ENCODE results near the gene RPL34.

DNA sequence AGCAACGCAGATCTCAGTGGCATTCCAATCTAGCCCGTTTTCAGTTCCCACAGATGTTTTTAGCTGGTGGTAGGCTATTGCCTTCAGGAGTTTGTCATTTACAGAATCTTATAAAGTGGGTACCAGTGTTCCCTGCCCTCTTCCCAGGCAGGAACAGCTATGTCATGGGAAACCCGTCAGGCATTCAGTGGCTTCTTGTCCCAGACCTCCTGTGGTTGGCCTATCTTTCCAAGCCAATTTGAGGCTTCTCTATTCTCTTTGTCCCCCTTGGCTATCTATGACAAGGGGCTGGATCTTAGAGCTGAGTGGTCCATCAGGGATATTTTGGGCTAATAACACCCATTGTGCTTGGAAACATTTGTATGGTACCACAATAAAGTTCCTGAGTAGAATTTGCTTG lies 33.6 kb upstream of the RPL34 start:
- TF ChIP-seq EZH2 (IDR thresholded peaks at IDR 0.05; ENCODE audit: borderline replicate concordance, low read length): no peak
- TF ChIP-seq, protein P1, sequence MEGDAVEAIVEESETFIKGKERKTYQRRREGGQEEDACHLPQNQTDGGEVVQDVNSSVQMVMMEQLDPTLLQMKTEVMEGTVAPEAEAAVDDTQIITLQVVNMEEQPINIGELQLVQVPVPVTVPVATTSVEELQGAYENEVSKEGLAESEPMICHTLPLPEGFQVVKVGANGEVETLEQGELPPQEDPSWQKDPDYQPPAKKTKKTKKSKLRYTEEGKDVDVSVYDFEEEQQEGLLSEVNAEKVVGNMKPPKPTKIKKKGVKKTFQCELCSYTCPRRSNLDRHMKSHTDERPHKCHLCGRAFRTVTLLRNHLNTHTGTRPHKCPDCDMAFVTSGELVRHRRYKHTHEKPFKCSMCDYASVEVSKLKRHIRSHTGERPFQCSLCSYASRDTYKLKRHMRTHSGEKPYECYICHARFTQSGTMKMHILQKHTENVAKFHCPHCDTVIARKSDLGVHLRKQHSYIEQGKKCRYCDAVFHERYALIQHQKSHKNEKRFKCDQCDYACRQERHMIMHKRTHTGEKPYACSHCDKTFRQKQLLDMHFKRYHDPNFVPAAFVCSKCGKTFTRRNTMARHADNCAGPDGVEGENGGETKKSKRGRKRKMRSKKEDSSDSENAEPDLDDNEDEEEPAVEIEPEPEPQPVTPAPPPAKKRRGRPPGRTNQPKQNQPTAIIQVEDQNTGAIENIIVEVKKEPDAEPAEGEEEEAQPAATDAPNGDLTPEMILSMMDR (conservative IDR thresholded peaks at IDR 0.05 in 1 of 2, IDR thresholded peaks at IDR 0.05 in 1 of 2; ENCODE audit: extremely low read depth in 1 of 2, insufficient read depth in 1 of 2, low read depth in 1 of 2, low read length in 2 of 2): no peak
